Hematopoietic multipotent progenitor cell (in vitro differentiated cells): ENCODE data around the gene MYH13. TPM values are rescaled to one million over a fixed set of nuclear protein-coding genes. Genes with fewer than 3 reads are reported as not detected.

Experiments used
- DNase-seq, 3 donors: peaks; one replicate each; pipeline ENCODE4 v3.0.0-alpha.2; 2011 to 2015; ENCODE audit warnings: low read depth in 2 of 3, low spot score in 2 of 3
- total RNA-seq: library from RNA; depleted of rRNA; stranded (reverse); fragments of >200 nt; gene quantifications from one replicate; pipeline ENCODE4 v1.2.3, GENCODE V29; 2012

Gene MYH13
- total RNA-seq, 1 donor = not detected

DNA sequence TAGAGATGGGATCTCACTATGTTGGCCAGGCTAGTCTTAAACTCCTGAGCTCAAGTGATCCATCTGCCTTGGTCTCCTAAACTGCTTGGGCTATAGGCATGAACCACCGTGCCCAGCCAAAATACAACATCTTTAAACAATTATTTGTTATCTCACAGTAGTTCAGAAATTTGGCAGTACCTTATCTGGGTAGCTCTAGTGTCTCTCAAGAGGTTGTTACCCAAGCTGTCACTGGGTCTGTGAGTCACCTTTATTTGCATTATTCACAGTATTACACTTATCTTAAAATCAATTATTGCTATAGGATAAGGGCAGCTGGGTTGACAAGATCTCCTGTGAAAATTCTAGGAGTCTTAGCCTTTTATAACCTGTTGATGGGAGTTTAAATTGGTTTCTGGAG is 110.4 kb downstream of the MYH13 start:
- DNase-seq = no peak

DNA sequence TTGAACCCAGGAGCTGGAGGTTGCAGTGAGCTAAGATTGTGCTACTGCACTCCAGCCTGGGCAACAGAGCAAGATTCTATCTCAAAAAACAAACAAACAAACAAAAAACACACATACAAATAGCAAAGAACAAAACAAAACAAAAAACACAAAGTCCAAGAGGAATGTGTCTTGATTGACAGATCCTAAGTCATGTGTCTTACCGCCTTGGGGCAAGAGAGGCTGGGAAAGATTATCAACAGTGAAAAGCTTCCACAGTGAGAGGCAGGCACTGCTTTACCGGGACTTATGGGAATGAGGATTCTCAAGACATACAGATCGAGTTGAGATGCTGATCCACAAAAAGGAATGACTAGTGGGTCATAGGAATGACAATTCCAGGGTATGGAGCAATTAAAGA is 111.7 kb downstream of the MYH13 start:
- DNase-seq = no peak

DNA sequence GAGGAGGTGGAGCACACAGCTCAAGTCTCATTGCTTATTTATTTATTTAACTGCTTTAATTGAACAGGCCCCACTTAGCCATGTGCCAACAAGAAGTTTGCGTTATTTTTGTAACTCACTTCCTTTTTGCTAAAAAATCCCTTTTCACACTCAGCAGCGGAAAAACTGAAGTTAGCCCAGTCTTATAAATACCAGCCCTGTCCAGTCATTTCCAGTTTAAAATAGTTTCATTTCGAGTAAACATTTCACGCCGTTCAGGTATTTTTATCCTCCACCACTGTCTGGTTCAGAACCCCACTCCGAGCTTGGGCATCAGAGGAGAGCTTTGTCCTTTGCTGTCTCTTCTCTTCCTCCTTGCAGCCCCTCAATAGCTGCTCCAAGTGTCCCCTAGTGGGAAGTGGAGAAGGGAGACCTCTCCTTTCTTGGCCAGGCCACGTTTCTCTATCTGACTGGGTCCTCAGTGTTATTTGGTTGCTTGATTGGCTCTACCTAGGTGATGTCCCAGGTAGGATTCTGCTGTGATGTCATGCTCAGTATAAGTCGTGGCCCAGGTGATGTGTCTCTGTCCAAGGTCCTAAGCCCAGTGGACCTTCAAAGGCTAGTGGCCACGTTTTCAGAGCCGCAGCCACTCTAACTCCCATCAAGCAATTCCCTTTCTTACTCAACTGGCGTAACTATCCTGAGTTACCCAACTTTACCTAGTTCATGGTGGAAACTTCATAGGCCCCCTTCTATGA is 121.4 kb downstream of the MYH13 start:
- no peak for DNase-seq

Other genes starting within 250 kb of the MYH13 start
- 16.2 TPM for gene GAS7, start 174.4 kb downstream of the MYH13 start, total RNA-seq
- not detected for gene MYH8, start 48.9 kb upstream of the MYH13 start, total RNA-seq
- gene MYH4, start 96.6 kb upstream of the MYH13 start, total RNA-seq = not detected
- gene MYH1, start 145.5 kb upstream of the MYH13 start, total RNA-seq = not detected
- gene MYH2, start 176.7 kb upstream of the MYH13 start, total RNA-seq = not detected